ENCODE measurements around the gene CDKL5.
A peak's percentile ranks its signal among the peaks of the same experiment; 100 is the strongest.

Gene CDKL5

GRCh38 chrX:18425199-18426003, at the start of gene CDKL5:
Gene CDKL5 (plus strand): TSS chrX:18425608. CDS start chrX:18507097, 81,489 bp downstream.
- Histone ChIP-seq H3K36me3 (replicated peaks) (no peaks in the 10 kb centered on the region), H3K27me3 (replicated peaks) (no peaks in the 10 kb centered on the region), H3K4me3 (ENCODE audit: low read depth, low read length) (peak within 1 kb of the TSS; percentile 68), H3K27ac (no peak within 1 kb of the TSS)
- no peak for TF ChIP-seq CTCF (IDR thresholded peaks at IDR 0.05; ENCODE audit: low read depth, low read length, missing control alignments)
- peak; percentile 95 for DNase-seq
- in situ Hi-C loops (cut with HindIII; ENCODE audit: low pct_ligation_motif_present, low sequenced_read_pairs) = no loop called here

DNA sequence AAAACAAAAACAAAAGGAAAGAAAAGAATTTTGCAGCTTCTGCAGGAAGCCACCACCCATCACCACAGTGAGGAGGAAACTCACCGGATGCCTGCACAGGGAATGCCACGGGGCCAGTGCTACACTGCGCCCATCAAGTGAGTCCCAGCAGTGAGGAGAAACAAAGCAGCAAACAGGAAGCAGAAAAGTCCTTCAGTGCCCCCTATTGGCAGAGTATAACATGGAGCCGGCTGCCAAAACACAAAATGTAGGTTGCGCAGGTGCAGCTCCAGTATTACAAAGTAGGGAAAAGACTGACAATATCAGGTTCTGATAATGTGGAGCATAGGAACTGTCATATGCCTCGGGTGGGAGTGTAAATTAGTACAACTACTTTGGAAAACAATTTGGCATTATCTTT, 47.6 kb upstream of the CDKL5 start:
- TF ChIP-seq CTCF (IDR thresholded peaks at IDR 0.05; ENCODE audit: low read depth, low read length, missing control alignments) = peak; percentile 63
- no peak overlapping the region for H3K27ac ChIP-seq
- in situ Hi-C loops (cut with HindIII; ENCODE audit: low pct_ligation_motif_present, low sequenced_read_pairs) = no loop called here
- no peak overlapping the region for H3K4me3 ChIP-seq (ENCODE audit: low read depth, low read length)
- no peaks in the 10 kb centered on the region for H3K27me3 ChIP-seq (replicated peaks)
- DNase-seq = no peak
- H3K36me3 ChIP-seq (replicated peaks) = no peaks in the 10 kb centered on the region

GRCh38 chrX:18389966-18390365, 35.4 kb upstream of the CDKL5 start:
- Histone ChIP-seq H3K4me3 (ENCODE audit: low read depth, low read length) (no peak overlapping the region), H3K27me3 (replicated peaks) (no peaks in the 10 kb centered on the region), H3K36me3 (replicated peaks) (no peaks in the 10 kb centered on the region), H3K27ac (no peak overlapping the region)
- in situ Hi-C loops (cut with HindIII; ENCODE audit: low pct_ligation_motif_present, low sequenced_read_pairs) = no loop called here
- DNase-seq = no peak
- TF ChIP-seq CTCF (IDR thresholded peaks at IDR 0.05; ENCODE audit: low read depth, low read length, missing control alignments) = no peak

DNA sequence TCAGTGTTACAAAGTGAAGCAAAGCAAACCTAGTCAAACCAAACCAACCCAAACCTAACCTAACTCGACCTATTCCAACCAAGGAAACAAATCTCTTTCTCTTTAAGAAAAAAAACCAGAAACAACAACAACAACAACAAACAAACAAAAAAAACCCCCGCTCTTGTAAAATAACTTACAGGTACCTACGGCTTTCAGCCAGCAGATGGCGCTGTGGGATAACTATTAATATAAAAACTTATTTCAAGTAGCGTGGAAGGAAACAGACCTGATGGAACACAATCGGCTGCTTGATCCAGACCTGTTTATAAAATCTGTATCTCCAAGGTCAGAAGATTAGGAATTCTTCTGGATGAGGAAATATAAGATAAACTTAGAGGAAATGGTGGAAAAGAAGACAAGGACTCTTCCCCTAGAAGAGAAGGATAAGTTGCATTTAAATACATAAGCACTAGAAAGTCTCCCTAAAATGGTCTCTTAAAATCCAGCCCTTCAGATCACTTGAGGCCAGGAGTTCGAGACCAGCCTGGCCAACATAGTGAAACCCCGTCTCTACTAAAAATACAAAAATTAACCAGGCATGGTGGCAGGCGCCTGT, 34.4 kb upstream of the CDKL5 start:
- Histone ChIP-seq H3K36me3 (replicated peaks) (no peaks in the 10 kb centered on the region), H3K27ac (no peak overlapping the region), H3K4me3 (ENCODE audit: low read depth, low read length) (no peak overlapping the region), H3K27me3 (replicated peaks) (no peaks in the 10 kb centered on the region)
- in situ Hi-C loops (cut with HindIII; ENCODE audit: low pct_ligation_motif_present, low sequenced_read_pairs) = no loop called here
- peak; percentile 40 for DNase-seq
- TF ChIP-seq CTCF (IDR thresholded peaks at IDR 0.05; ENCODE audit: low read depth, low read length, missing control alignments) = peak; percentile 68

- no peak for TF ChIP-seq CTCF (IDR thresholded peaks at IDR 0.05; ENCODE audit: low read depth, low read length, missing control alignments)
- H3K27me3 ChIP-seq (replicated peaks) = no peaks in the 10 kb centered on the region
- in situ Hi-C loops (cut with HindIII; ENCODE audit: low pct_ligation_motif_present, low sequenced_read_pairs) = no loop called here
- H3K27ac ChIP-seq = no peak overlapping the region
- DNase-seq = no peak
- H3K36me3 ChIP-seq (replicated peaks) = no peaks in the 10 kb centered on the region
- H3K4me3 ChIP-seq (ENCODE audit: low read depth, low read length) = no peak overlapping the region
Measured at GRCh38 chrX:18394477-18394876, 30.9 kb upstream of the CDKL5 start.
